H1 (cell line): Measurements from ENCODE around the gene ERAP2. TPM values are rescaled to one million over a fixed set of nuclear protein-coding genes. Genes with fewer than 3 reads are reported as not detected.

Experiments used
- BCL11A ChIP-seq, 2 experiments: IDR thresholded peaks; one replicate each; pipeline ENCODE4 v1.6.1; 2011; ENCODE audit warnings: low read depth in 2 of 2, low read length in 2 of 2, mild to moderate bottlenecking in 2 of 2
- CBX8 ChIP-seq: fragments of 300-800, 300-1000 bp; sonication (generic); IDR thresholded peaks from 2 replicates; pipeline ENCODE4 v1.7.1; 2016; ENCODE audit warnings: low read depth, low read length, borderline replicate concordance
- CHD1 ChIP-seq: IDR thresholded peaks from 2 replicates; pipeline ENCODE4 v1.6.1; 2012; ENCODE audit warnings: low read depth, low read length, improper control_type of control experiment
- CHD2 ChIP-seq: IDR thresholded peaks from 2 replicates; pipeline ENCODE4 v1.6.1; 2012; ENCODE audit warnings: low read length, improper control_type of control experiment
- FOSL1 ChIP-seq: IDR thresholded peaks from 2 replicates; pipeline ENCODE4 v1.6.1; 2011; ENCODE audit warnings: mild to moderate bottlenecking, low read depth, low read length, moderate library complexity; ENCODE audit not compliant: insufficient read depth
- GTF2F1 ChIP-seq: IDR thresholded peaks from 2 replicates; pipeline ENCODE4 v1.6.1; 2012; ENCODE audit warnings: low read depth, low read length, improper control_type of control experiment, borderline replicate concordance
- HDAC2 ChIP-seq, 2 experiments: fragments of 300-600 bp in 1 of 2; sonication (generic) in 1 of 2; IDR thresholded peaks; 2 replicates each; pipeline ENCODE4 v1.6.1; 2011 to 2012; ENCODE audit warnings: low read depth in 2 of 2, low read length in 2 of 2, mild to moderate bottlenecking in 2 of 2, moderate library complexity in 2 of 2, borderline replicate concordance in 1 of 2, inconsistent platforms in 1 of 2
- JUN ChIP-seq: IDR thresholded peaks from 2 replicates; pipeline ENCODE4 v1.6.1; 2011; ENCODE audit warnings: low read depth, mild to moderate bottlenecking, improper control_type of control experiment, low read length
- JUND ChIP-seq: IDR thresholded peaks from 2 replicates; pipeline ENCODE4 v1.6.1; 2011; ENCODE audit warnings: mild to moderate bottlenecking, improper control_type of control experiment, low read length
- KDM1A ChIP-seq: fragments of 200-600, 300-600 bp; sonication (generic); IDR thresholded peaks from 2 replicates; pipeline ENCODE4 v1.7.1; 2016; ENCODE audit warnings: mild to moderate bottlenecking, low read length, borderline replicate concordance
- MAX ChIP-seq: IDR thresholded peaks from 2 replicates; pipeline ENCODE4 v1.6.1; 2012; ENCODE audit warnings: inconsistent platforms
- NRF1 ChIP-seq: IDR thresholded peaks from 2 replicates; pipeline ENCODE4 v1.6.1; 2011; ENCODE audit warnings: mild to moderate bottlenecking, low read depth, low read length, improper control_type of control experiment
- PHF8 ChIP-seq: fragments of 200-600 bp; sonication (generic); conservative IDR thresholded peaks from 2 replicates; pipeline ENCODE4 v1.7.1; 2012; ENCODE audit warnings: low read depth, mild to moderate bottlenecking, inconsistent platforms, low read length, moderate library complexity
- POLR2AphosphoS5 ChIP-seq: IDR thresholded peaks from 2 replicates; pipeline ENCODE4 v1.6.1; 2011; ENCODE audit warnings: low read depth, low read length
- RBBP5 ChIP-seq: IDR thresholded peaks from 2 replicates; pipeline ENCODE4 v1.7.1; 2012; ENCODE audit warnings: low read depth, mild to moderate bottlenecking, inconsistent platforms, low read length, moderate library complexity, borderline replicate concordance
- RNF2 ChIP-seq: fragments of 200-900, 300-1000 bp; sonication (generic); IDR thresholded peaks from 2 replicates; pipeline ENCODE4 v1.7.1; 2016; ENCODE audit warnings: borderline replicate concordance, low read depth, mild to moderate bottlenecking, antibody characterized with exemption, low read length; ENCODE audit not compliant: poor library complexity, severe bottlenecking; ENCODE audit errors: missing control alignments
- SAP30 ChIP-seq: fragments of 300-600 bp; sonication (generic); IDR thresholded peaks from 2 replicates; pipeline ENCODE4 v1.7.1; 2012; ENCODE audit warnings: low read length, moderate library complexity, mild to moderate bottlenecking, inconsistent platforms; ENCODE audit not compliant: insufficient read depth, insufficient replicate concordance
- SP4 ChIP-seq: IDR thresholded peaks from 2 replicates; pipeline ENCODE4 v1.6.1; 2012; ENCODE audit warnings: low read length, inconsistent platforms
- TAF1 ChIP-seq: IDR thresholded peaks from 2 replicates; pipeline ENCODE4 v1.6.1; 2011; ENCODE audit warnings: mild to moderate bottlenecking, low read depth, low read length
- polyA plus RNA-seq, 7 experiments: library from polyadenylated mRNA; depleted of rRNA in 3 of 7; stranded (reverse) in 5 of 7; unstranded in 2 of 7; fragments of >200 nt in 5 of 7; fragments of 200-250 nt in 2 of 7; gene quantifications; 1 replicate in 5 of 7; 2 replicates in 1 of 7; 4 replicates in 1 of 7; pipeline versions ENCODE4 v1.2.1 to v1.2.3, GENCODE V29; 2011 to 2013; ENCODE audit warnings: missing spikeins in 2 of 7, mixed read lengths in 2 of 7
- total RNA-seq: library from RNA; stranded (reverse); fragmentation: NEBNext Ultra II Directional; extraction: Animal tissue kit (Norgen Biotek cat#: 25700); gene quantifications from 2 replicates; pipeline ENCODE4 v1.2.1, GENCODE V29; 2021
- TF ChIP-seq, protein P1 (sequence below), 3 experiments: IDR thresholded peaks; 1 replicate in 2 of 3; 2 replicates in 1 of 3; pipeline versions ENCODE4 v1.5.1 to v1.6.1; 2011; ENCODE audit warnings: low read length in 3 of 3, mild to moderate bottlenecking in 3 of 3, inconsistent platforms in 2 of 3, low read depth in 1 of 3, moderate library complexity in 1 of 3; ENCODE audit not compliant: insufficient read depth in 1 of 3; ENCODE audit errors: control extremely low read depth in 1 of 3

The ERAP2 gene
- total and polyA plus RNA-seq, 2 of the 8 experiments (the other 6 are each of a cell fraction or from before 2014, with no cell fraction given) = 0.14 TPM; not detected in 1

DNA sequence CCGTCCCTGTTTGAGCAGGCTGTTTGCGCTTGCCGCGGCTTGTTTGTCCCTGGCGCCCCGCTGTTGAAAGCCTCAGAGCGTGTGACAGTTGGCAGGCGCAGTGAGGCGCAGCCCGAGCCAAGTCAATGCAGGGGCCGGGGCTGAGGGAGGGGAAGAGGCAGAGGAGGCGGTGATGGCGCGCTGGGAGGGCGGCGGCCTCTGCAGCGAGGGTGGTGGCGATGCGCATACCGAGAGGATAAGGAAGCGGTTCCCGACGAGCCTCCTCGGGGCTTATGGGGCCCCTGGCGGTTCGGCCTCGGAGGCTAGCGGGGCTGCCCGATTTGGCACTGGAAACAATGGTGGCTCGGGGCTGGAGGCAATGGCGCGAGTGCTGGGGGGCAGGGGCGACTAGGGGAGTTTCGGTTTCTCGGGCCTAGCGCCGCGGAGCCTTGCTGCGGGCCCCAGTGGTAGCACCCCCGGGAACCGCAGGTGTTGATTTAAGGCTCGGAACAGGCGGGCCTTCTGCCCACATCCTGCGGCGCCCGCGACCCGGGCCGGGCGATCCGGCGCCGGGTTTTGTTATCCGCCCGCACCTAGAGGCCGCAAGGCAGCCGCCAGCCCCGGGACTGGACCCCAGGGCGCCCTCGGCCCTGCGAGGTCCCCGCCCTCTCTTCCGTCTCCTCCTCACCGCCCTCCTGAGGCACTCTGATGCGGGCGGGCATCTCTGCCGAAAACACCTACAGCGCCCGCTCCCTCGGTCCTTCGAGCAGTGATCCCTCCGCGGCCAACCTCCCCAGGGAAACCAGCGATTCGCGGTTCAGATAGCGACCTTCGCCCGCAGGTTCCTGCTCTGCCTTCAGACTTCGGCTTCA lies 58.6 kb downstream of the ERAP2 start (continued):
- TF ChIP-seq, protein P1, sequence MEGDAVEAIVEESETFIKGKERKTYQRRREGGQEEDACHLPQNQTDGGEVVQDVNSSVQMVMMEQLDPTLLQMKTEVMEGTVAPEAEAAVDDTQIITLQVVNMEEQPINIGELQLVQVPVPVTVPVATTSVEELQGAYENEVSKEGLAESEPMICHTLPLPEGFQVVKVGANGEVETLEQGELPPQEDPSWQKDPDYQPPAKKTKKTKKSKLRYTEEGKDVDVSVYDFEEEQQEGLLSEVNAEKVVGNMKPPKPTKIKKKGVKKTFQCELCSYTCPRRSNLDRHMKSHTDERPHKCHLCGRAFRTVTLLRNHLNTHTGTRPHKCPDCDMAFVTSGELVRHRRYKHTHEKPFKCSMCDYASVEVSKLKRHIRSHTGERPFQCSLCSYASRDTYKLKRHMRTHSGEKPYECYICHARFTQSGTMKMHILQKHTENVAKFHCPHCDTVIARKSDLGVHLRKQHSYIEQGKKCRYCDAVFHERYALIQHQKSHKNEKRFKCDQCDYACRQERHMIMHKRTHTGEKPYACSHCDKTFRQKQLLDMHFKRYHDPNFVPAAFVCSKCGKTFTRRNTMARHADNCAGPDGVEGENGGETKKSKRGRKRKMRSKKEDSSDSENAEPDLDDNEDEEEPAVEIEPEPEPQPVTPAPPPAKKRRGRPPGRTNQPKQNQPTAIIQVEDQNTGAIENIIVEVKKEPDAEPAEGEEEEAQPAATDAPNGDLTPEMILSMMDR (IDR thresholded peaks at IDR 0.05; ENCODE audit: control extremely low read depth in 1 of 3, insufficient read depth in 1 of 3, low read depth in 1 of 3, low read length in 3 of 3) = no peak
- TF ChIP-seq RNF2 (no peak), MAX (peak; percentile 62), RBBP5 (no peak; the same call in 1 of the 2 replicates), CBX8 (no peak), SAP30 (no peak), TAF1 (0 out of 2 replicates have a peak, but pooled peaks have one; percentile 29), PHF8 (peak; percentile 40; the same call in 1 of the 2 replicates), SP4 (no peak; the same call in 1 of the 2 replicates), POLR2AphosphoS5 (no peak), NRF1 (no peak), CHD2 (no peak), FOSL1 (no peak), HDAC2 (IDR thresholded peaks at IDR 0.05; ENCODE audit: borderline replicate concordance in 1 of 2, low read depth in 2 of 2, low read length in 2 of 2) (0 out of 4 replicates have a peak, but pooled peaks of 1 of the 2 experiments have one; percentile 66), BCL11A (IDR thresholded peaks at IDR 0.05; ENCODE audit: low read depth in 2 of 2, low read length in 2 of 2) (no peak), KDM1A (peak; percentile 46; the same call in 1 of the 2 replicates), GTF2F1 (no peak), JUN (no peak), JUND (no peak), CHD1 (no peak)
